ENCODE results near the gene ATP8B3. TPM values are rescaled to one million over a fixed set of nuclear protein-coding genes. Genes with fewer than 3 reads are reported as not detected.

The ATP8B3 gene
- total and polyA plus RNA-seq, 9 of the 15 experiments (the other 6 are each of a cell fraction or from before 2014, with no cell fraction given) = 1.2 to 12.3 (median 3.8) TPM

GRCh38 chr19:1825909-1826556, 14.0 kb upstream of the ATP8B3 start (continued):
- TF ChIP-seq FOXM1 (IDR thresholded peaks at IDR 0.05; ENCODE audit: low read depth) (no peak), FOXM1 (CRISPR knock-in tag; IDR thresholded peaks at IDR 0.05; ENCODE audit: low read depth) (no peak), MNT (conservative IDR thresholded peaks at IDR 0.05) (peak; percentile 74 to 75), MLLT1 (IDR thresholded peaks at IDR 0.05) (peak; percentile 34 to 72; a peak in 2 of 4 replicates), HLTF (IDR thresholded peaks at IDR 0.05) (peak; percentile 92), NR2F6 (CRISPR knock-in tag; IDR thresholded peaks at IDR 0.05) (no peak), NFATC3 (IDR thresholded peaks at IDR 0.05) (no peak), LARP7 (IDR thresholded peaks at IDR 0.05) (peak; percentile 88), CTCF (IDR thresholded peaks at IDR 0.05 in 2 of 3, conservative IDR thresholded peaks at IDR 0.05 in 1 of 3; ENCODE audit: insufficient read depth in 2 of 3, low read depth in 1 of 3, low read length in 3 of 3) (peak; percentile 80 to 95 (median 90)), TFAP4 (CRISPR knock-in tag; IDR thresholded peaks at IDR 0.05; ENCODE audit: borderline replicate concordance) (peak; percentile 96), REST (IDR thresholded peaks at IDR 0.05; ENCODE audit: borderline replicate concordance) (peak; percentile 62), REST (CRISPR knock-in tag; IDR thresholded peaks at IDR 0.05; ENCODE audit: low read depth) (no peak), ZNF445 (CRISPR knock-in tag; IDR thresholded peaks at IDR 0.05; ENCODE audit: low read depth) (no peak), PTTG1 (tag; IDR thresholded peaks at IDR 0.05; ENCODE audit: low read depth) (no peak)
